OCI-LY7 (cell line): ENCODE measurements around the gene PRSS27. TPM values are rescaled to one million over a fixed set of nuclear protein-coding genes. Genes with fewer than 3 reads are reported as not detected.

Experiments used
- BruUV-seq: library from RNA; stranded (reverse); fragments of 400-500 nt; replicated peaks from 2 replicates; lab custom pipeline; 2021; lab: Mats Ljungman, UMichigan
- CTCF ChIA-PET: fragments of 300-600 bp; sonication (Branson Sonifier 250); formaldehyde crosslinking; loops from one replicate; lab custom pipeline; 2022; ENCODE audit warnings: antibody characterized with exemption; ENCODE audit not compliant: unreplicated experiment; lab: Charles Lee
- POLR2A ChIA-PET: fragments of 300-600 bp; sonication (Branson Sonifier 250); formaldehyde crosslinking; loops from one replicate; lab custom pipeline; 2022; ENCODE audit warnings: antibody characterized with exemption; lab: Charles Lee
- DNase-seq: peaks from one replicate; pipeline ENCODE4 v3.0.0-alpha.2; 2015; ENCODE audit warnings: low spot score
- H2AFZ ChIP-seq: fragments of 200-600 bp; sonication (generic), shearing (Covaris generic); 2 replicates; pipeline ENCODE4 v1.6.1; 2014; ENCODE audit warnings: mild to moderate bottlenecking, antibody characterized with exemption, low read length, moderate library complexity
- H3K27ac ChIP-seq: fragments of 200-600 bp; sonication (generic); 2 replicates; pipeline ENCODE4 v1.5.1; 2014; ENCODE audit warnings: mixed run types, low read depth, mild to moderate bottlenecking, moderate library complexity, low read length, inconsistent platforms; ENCODE audit not compliant: poor library complexity, severe bottlenecking
- H3K36me3 ChIP-seq: fragments of 200-600 bp; sonication (generic); 2 replicates; pipeline ENCODE4 v1.6.1; 2014; ENCODE audit warnings: mild to moderate bottlenecking, antibody characterized with exemption, low read length, moderate library complexity, mixed read lengths; ENCODE audit not compliant: insufficient read depth
- H3K4me1 ChIP-seq: fragments of 200-600 bp; sonication (generic); 2 replicates; pipeline ENCODE4 v1.5.1; 2014; ENCODE audit warnings: mild to moderate bottlenecking, low read length; ENCODE audit not compliant: insufficient read depth, poor library complexity, severe bottlenecking
- H3K4me2 ChIP-seq: fragments of 200-600 bp; sonication (generic); 2 replicates; pipeline ENCODE4 v1.6.1; 2014; ENCODE audit warnings: mild to moderate bottlenecking, low read length
- H3K4me3 ChIP-seq: fragments of 200-600 bp; sonication (generic); 2 replicates; pipeline ENCODE4 v1.5.1; 2014; ENCODE audit warnings: mild to moderate bottlenecking, low read depth, low read length; ENCODE audit not compliant: poor library complexity, severe bottlenecking
- H3K79me2 ChIP-seq: fragments of 200-600 bp; sonication (generic); 2 replicates; pipeline ENCODE4 v1.6.1; 2016; ENCODE audit warnings: low read depth, mild to moderate bottlenecking, low read length, moderate library complexity, mixed read lengths; ENCODE audit not compliant: insufficient read depth
- H3K9me2 ChIP-seq: fragments of 200-600 bp; sonication (generic); 2 replicates; pipeline ENCODE4 v1.6.1; 2016; ENCODE audit warnings: mild to moderate bottlenecking, low read length, mixed read lengths; ENCODE audit not compliant: insufficient read depth
- H3K9me3 ChIP-seq: fragments of 200-600 bp; sonication (generic); 2 replicates; pipeline ENCODE4 v1.6.1; 2014; ENCODE audit warnings: mild to moderate bottlenecking, mixed run types, low read length, mixed read lengths
- H4K20me1 ChIP-seq: fragments of 200-600 bp; sonication (generic); 2 replicates; pipeline ENCODE4 v1.6.1; 2014; ENCODE audit warnings: mild to moderate bottlenecking, antibody characterized with exemption, low read length, moderate library complexity, mixed read lengths; ENCODE audit not compliant: insufficient read depth
- CTCF ChIP-seq: fragments of 200-600 bp; sonication (generic); conservative IDR thresholded peaks from 2 replicates; pipeline ENCODE4 v1.5.1; 2014; ENCODE audit warnings: mild to moderate bottlenecking, antibody characterized with exemption, low read length, moderate library complexity, mixed read lengths
- EZH2phosphoT487 ChIP-seq: fragments of 200-600 bp; sonication (generic); IDR thresholded peaks from 2 replicates; pipeline ENCODE4 v1.6.1; 2018; ENCODE audit warnings: low read depth, borderline replicate concordance, mild to moderate bottlenecking, mixed run types, antibody characterized with exemption, low read length, moderate library complexity, mixed read lengths
- intact Hi-C: fragments of 100-400 bp; cut with micrococcal nuclease; formaldehyde crosslinking; loops from one replicate; pipeline ENCODE4 v1.10.0; 2022; ENCODE audit not compliant: unreplicated experiment
- total RNA-seq, 2 experiments: library from RNA; depleted of rRNA in 1 of 2; stranded (reverse); fragments of >200 nt in 1 of 2; shearing (Covaris generic) in 1 of 2; gene quantifications; 2 replicates each; pipeline ENCODE4 v1.2.3, GENCODE V29; 2014 to 2022

The PRSS27 gene
- total RNA-seq, 2 experiments from 2014 or later = 2.7 to 7.7 TPM

GRCh38 chr16:2752850-2753732, 33.1 kb upstream of the PRSS27 start:
- BruUV-seq = no TSS peak
- Histone ChIP-seq H4K20me1 (peaks cover 34% of the 10 kb centered on the region), H3K9me2 (no peaks in the 10 kb centered on the region), H3K36me3 (peaks cover 59% of the 10 kb centered on the region), H3K4me3 (peak overlapping the region; percentile 99), H3K4me2 (peak overlapping the region; percentile 83), H2AFZ (no peak overlapping the region), H3K27ac (peak overlapping the region; percentile 95), H3K79me2 (peaks cover 71% of the 10 kb centered on the region), H3K4me1 (peaks cover 35% of the 10 kb centered on the region), H3K9me3 (no peaks in the 10 kb centered on the region)
- intact Hi-C loops = loop anchor here (1.0 to 10.0 kb wide), 5 partner anchors 24 to 218 kb away; partner anchors contain the start of genes CEMP1, ELOB, KCTD5 and PDPK1
- DNase-seq = peak; percentile 79
- POLR2A ChIA-PET = interaction anchor here (0.6 to 0.7 kb wide), 4 partner anchors 72 to 311 kb away, joined by 3 to 4 read pairs (median 4); no protein-coding TSS in a partner anchor
- TF ChIP-seq CTCF (no peak), EZH2phosphoT487 (no peak)
- CTCF ChIA-PET = interaction anchor here (0.6 to 0.7 kb wide), 2 partner anchors 207 to 275 kb away, joined by 4 to 8 read pairs; no protein-coding TSS in a partner anchor

GRCh38 chr16:2752035-2752849, 32.2 kb upstream of the PRSS27 start, which contains the start of gene SRRM2:
Gene SRRM2 (plus strand): TSS chr16:2752638. CDS start chr16:2756365, 3,727 bp downstream.
- peak; percentile 98 for DNase-seq
- Histone ChIP-seq H3K9me2 (no peaks in the 10 kb centered on the region), H3K79me2 (peaks cover 63% of the 10 kb centered on the region), H3K27ac (peak within 1 kb of the TSS; percentile 95), H3K9me3 (no peaks in the 10 kb centered on the region), H4K20me1 (peaks cover 34% of the 10 kb centered on the region), H3K4me2 (peak within 1 kb of the TSS; percentile 83), H3K36me3 (peaks cover 51% of the 10 kb centered on the region), H2AFZ (peak within 1 kb of the TSS; percentile 40; the same call in 1 of the 2 replicates), H3K4me1 (peaks cover 35% of the 10 kb centered on the region), H3K4me3 (peak within 1 kb of the TSS; percentile 99)
- intact Hi-C loops = loop anchor here (1.0 to 10.0 kb wide), 5 partner anchors 25 to 217 kb away; partner anchors contain the start of genes CEMP1, ELOB, KCTD5 and PDPK1
- BruUV-seq = no TSS peak
- TF ChIP-seq CTCF (no peak), EZH2phosphoT487 (no peak)
- ChIA-PET POLR2A (interaction anchor here (0.6 to 0.7 kb wide), 4 partner anchors 72 to 310 kb away, joined by 3 to 4 read pairs (median 4); no protein-coding TSS in a partner anchor), CTCF (interaction anchor here (0.6 to 0.7 kb wide), 2 partner anchors 208 to 276 kb away, joined by 4 to 8 read pairs; no protein-coding TSS in a partner anchor)
